Activated CD4-positive, alpha-beta T cell treated with anti-CD3 and anti-CD28 coated beads, Interleukin-2, Interleukin-4, amounts not matched to agents 100 ng/mL and 50 ng/mL, durations not matched to agents 16 hours and 8 hours (primary cell): Measurements from ENCODE around the gene MTR.

Experiments used
- DNase-seq: peaks from one replicate; pipeline ENCODE4 v3.0.0-alpha.2; 2020; ENCODE audit warnings: low spot score

MTR gene

GRCh38 chr1:236779312-236779711, 15.8 kb upstream of the MTR start:
- no peak for DNase-seq

DNA sequence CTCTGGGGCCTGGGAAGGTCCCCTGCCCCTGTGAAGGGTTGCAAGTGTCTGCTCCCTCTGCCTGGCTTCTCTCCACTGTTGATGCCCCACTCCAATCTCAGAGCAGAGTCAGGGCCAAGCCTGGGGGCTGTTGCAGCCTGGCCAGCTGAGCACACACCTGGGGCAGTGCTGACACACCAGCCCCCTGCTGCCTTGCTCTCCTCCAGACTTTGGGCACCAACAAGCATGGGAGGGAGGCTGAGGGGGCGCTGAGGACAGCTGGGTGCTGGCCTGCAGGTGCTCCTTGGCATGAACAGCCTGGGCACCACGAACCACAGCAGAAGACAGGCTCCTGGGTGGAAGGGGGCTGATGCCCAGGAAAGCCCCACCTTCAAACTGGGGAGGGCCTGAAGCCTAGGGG, 9.6 kb upstream of the MTR start:
- no peak for DNase-seq

DNA sequence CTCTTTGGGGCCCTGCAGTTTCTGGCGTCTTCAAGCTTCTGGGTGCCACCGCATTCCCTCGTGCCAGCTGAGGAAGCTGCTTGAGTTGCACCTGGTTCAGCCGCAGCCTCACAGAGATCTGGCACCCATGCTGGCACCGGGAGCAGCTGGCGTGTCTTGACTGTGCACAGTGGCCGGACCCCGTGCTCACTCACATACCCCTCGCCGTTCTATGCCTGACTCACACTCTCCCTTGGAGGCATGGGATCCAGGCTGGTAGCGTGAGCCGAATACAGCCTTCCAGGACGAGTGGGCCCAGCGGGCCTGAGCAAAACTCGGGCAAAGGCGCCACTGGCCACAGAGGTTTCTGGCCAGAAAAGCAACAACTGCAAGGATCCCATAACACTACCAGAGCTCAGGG, 8.6 kb upstream of the MTR start:
- no peak for DNase-seq

GRCh38 chr1:236794585-236795034, 482 bp upstream of the MTR start:
- no peak for DNase-seq

DNA sequence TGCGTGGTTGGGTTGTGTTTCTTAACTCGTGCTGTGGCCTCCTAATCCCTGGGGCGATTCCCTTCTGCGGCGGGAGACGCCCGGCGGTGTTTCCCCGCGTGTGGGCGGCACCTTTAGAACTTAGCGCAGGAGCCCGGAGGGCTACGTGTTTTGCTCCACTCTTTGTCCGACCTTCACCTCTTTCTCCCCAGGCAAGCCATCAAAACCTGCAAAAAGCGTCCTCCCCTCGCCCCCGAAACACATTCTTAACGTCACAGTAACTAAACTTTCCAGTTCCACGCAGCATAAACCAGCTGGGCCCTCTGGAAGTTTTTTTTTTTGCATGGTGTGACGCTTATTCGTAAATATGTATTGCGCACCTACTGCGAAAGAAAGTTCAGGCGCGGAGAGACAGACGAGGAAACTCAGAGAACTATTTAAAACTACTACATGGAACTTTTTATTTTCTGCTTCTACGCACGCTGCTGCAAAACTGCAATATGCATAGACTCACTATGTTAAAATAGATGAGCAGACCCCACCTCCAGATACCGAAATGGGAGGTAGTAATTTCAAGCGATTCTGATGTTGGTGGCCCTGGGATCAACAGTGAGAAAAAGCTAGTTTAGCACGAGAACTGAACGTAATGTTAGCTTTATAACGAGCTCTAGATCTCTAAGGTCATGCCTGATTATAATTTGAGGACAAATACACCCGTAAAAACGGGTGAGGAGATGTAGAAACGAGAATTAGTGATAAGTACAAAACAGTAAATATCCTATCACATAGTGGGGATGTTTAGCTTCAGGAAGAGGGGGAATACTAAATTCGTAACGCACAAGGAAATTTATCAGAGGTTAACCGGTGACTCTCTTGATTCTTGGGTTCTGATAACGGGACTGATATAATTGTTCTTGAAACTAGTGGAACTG, 920 bp downstream of the MTR start:
- DNase-seq = no peak

GRCh38 chr1:236799001-236799400, 3.9 kb downstream of the MTR start:
- no peak for DNase-seq

DNA sequence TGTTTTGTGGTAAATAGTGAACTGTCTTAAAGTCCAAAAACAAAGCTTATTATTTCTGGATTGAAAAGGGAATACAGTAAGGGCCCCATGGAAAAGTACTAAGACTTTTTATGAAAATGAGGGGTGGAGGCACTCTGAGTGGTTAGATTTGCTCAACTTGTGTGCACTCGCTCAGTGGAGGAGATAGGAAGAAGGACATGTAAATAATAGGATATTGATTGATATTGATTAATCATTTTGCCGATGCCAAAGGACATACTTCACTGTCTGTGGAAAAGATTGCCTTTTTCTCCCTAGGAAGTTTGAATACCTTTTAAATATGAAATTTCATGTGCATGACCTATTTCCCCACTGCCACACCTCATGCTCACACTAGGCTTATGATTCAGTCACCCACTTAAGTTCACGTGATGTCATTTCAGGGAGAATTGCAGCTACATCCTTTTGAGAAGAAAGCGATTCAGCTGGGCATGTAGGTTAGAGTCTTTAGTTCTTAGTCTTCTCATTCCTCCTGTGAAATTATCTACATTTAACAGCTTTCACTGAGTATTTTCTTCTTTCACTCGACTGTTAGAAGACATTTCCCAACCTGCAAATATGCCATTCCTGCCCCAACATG, 5.0 kb downstream of the MTR start:
- peak; percentile 46 for DNase-seq

GRCh38 chr1:236800623-236801022, 5.5 kb downstream of the MTR start:
- peak; percentile 18 for DNase-seq

- DNase-seq = no peak
Measured at GRCh38 chr1:236802264-236802663, 7.2 kb downstream of the MTR start.

GRCh38 chr1:236806634-236807033, 11.5 kb downstream of the MTR start:
- no peak for DNase-seq

DNA sequence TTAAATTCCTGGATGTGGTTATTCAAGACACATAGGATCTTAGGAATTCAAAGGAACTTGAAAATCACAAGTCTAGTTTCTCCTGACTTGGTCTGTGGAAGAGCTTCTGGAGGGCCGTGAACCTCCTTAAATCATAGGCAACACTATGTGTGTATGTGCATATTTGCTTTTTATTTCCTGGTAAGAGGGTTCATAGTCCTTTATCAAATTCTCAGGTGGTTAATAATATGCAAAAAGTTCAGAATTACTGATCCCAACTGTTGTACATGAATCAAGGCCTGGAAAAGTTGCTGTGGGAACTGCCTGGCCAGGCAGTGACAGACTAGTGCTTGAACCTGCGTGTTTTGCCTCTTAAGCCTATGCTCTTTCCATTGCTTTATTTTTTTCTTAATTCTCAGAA, 12.9 kb downstream of the MTR start:
- no peak for DNase-seq

DNA sequence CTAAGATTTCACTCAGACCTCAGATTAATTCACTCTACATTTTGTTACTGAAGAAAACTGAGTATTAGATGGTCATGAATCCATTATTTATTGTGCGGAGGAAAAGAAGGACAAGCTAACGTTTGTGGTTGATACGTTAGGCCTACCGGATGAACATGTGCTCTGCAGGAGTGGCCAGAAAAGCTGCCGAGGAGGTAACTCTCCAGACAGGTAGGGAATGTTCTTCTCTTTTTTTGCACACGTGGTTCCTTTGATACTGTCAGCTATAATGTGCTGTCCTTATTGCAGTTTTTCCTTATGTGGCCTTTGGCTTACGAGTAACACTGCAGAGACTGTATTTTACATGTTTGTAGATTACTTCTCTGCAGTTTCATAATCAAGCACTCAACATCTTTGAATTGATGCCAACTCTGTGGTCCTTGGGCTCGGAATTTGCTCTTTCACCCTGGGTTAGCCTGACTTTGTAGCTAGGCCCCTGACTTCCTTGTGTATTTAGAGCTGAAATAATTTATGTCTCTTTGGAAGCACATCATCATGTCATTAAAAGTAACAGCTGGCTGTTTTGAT, 13.6 kb downstream of the MTR start:
- DNase-seq = no peak

DNA sequence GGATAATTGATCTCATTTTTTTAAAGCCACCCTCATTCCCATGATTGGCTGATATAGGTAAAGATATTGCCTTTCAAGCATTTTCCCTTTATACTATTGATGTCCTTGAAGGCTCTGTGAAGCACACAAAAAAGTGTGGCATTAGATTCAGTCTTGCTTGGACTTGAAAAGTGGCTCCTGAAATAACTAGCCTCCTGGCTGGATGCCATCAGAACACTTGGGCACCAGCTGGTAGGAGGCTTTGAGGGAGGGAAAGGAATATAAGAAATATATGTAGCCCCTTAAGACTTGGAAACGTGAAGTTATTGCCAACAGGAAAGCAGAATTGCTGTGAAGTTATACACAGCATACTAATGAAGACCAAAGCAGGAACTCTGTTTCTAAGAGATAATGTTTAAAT, 14.1 kb downstream of the MTR start:
- DNase-seq = no peak

DNA sequence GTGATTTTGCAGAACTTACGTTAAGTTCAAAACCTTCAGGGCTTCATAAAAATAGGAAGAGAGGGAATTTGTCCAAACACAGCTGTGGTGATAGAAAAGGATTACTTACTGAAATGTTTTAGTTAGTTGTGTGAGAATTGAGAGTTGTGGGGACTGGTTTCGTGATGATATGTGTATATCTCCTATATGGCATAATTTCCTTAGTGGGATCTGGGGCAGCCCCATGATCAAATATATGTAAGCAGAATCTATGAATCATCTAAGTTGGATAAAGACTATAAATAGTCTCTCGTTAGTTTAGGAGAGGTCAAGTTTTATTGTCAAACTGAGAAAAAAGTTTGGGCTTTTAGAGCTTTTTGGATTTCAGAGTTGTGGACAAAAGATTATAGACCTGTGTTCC, 14.9 kb downstream of the MTR start:
- no peak for DNase-seq

GRCh38 chr1:236812334-236813030, 17.4 kb downstream of the MTR start:
- no peak for DNase-seq

GRCh38 chr1:236815941-236816340, 20.8 kb downstream of the MTR start:
- DNase-seq = no peak

DNA sequence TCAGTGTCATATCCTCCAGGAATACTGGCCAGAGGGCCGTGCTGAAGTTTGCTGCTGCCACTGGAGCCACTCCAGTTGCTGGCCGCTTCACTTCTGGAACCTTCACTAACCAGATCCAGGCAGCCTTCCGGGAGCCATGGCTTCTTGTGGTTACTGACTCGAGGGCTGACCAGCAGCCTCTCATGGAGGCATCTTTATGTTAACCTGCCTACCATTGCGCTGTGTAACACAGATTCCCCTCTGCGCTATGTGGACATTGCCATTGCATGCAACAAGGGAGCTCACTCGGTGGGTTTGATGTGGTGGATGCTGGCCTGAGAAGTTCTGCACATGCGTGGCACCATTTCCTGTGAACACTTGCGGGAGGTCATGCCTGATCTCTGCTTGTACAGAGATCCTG, 24.8 kb downstream of the MTR start:
- DNase-seq = no peak

DNA sequence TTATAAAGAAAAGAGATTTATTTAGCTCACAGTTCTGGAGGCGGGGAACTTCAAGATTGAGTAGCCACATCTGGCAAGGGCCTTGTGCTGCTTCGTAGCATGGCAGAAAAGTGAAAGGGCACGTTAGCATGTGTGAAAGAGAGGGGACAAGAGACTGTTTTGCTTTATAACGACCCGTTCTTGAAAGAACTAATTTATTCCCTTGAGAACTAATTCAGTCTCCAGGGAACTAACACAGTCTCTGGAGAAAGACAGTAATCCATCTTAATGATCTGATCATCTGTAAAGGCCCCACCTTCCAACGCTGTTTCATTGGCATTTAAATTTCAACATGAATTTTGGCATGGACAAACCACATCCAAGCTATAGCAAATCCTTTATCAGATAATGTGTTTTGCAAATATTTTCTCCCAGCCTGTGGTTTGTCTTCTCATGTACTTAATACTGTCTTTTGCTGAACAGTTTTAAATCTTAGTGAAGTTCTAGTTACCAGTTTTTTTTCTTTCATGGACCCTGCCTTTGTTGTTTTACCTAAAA, 26.1 kb downstream of the MTR start:
- DNase-seq = no peak

DNA sequence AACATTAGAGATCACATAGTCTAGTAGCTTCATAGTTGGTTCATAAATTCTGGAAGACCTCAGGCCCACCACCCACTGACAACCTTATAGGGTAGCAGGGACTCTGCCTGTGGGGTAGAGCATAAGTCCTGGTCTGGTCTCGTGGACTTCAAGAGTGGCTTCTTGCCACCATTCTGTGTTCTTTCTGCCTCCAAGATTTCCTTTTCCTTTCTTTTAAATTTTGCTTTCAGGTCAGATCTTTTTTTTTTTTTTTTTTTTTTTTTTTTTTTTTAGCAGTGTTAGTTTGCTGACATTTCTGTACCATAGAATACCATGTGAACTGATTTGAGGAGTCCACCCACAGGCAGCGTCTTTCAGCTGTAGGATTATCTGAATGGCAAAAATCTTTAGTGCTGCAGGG, 28.5 kb downstream of the MTR start:
- DNase-seq = no peak

- DNase-seq = no peak
Measured at GRCh38 chr1:236829085-236829484, 34.0 kb downstream of the MTR start.

- no peak for DNase-seq
Measured at GRCh38 chr1:236830116-236830515, 35.0 kb downstream of the MTR start.

- no peak for DNase-seq
Measured at GRCh38 chr1:236830560-236830959, 35.5 kb downstream of the MTR start.
